ENCODE results near the gene SLC16A6.
"Not testable (repeated sequence)": the region's sequence is repeated elsewhere in the genome, so short reads cannot be mapped to it uniquely, and the experiment has no call there.

DNA sequence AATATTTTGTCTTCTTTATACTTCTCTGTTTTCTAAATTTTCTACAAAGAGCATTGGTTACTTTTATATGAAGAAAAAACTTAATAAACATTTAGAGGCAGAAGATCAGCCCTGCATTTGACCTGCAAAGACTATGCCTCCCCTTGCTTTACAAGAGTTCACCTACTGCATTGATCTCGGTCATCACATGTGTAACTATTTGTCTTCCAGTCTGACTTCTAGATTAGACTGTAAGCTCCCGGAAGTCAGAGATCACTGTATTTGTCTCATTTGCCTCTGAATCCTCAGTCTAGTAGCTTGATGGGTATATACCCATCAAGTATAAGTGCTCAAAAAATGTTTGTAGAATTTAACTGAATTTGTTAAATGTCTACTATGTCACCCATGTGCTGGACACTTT is 70.7 kb downstream of the SLC16A6 start:
- TF ChIP-seq POLR2A (IDR thresholded peaks at IDR 0.05; ENCODE audit: low read length); GATA1 (IDR thresholded peaks at IDR 0.05; ENCODE audit: low read depth, low read length): not testable (repeated sequence)

Data from erythroblast (primary cell).